SU-DHL-6 (cell line): ENCODE data around the gene INSM1.

Source experiments
- H2AFZ ChIP-seq: fragments of 200-600 bp; sonication (generic); 2 replicates; pipeline ENCODE4 v1.6.1; 2014; ENCODE audit warnings: low read depth, mild to moderate bottlenecking, moderate library complexity, mixed read lengths, antibody characterized with exemption, low read length; ENCODE audit not compliant: severe bottlenecking
- H3F3A ChIP-seq: fragments of 200-600 bp; shearing (Covaris generic); 2 replicates; pipeline ENCODE4 v1.6.0; 2016; ENCODE audit warnings: antibody characterized with exemption, mild to moderate bottlenecking; ENCODE audit not compliant: insufficient read depth
- H3K27ac ChIP-seq: fragments of 200-600 bp; sonication (generic); 2 replicates; pipeline ENCODE4 v1.5.1; 2016; ENCODE audit warnings: low read depth, mild to moderate bottlenecking, low read length, moderate library complexity, mixed read lengths
- H3K27me3 ChIP-seq: fragments of 200-600 bp; sonication (generic), shearing (Covaris generic); 2 replicates; pipeline ENCODE4 v1.6.0; 2014; ENCODE audit warnings: mild to moderate bottlenecking, low read length
- H3K36me3 ChIP-seq: fragments of 200-600 bp; sonication (generic); 2 replicates; pipeline ENCODE4 v1.6.1; 2014; ENCODE audit warnings: mild to moderate bottlenecking, low read length, mixed read lengths
- H3K4me2 ChIP-seq: fragments of 300-600, 200-600 bp; shearing (Covaris generic), sonication (generic); 2 replicates; pipeline ENCODE4 v1.6.0; 2014; ENCODE audit warnings: low read length, low read depth, mild to moderate bottlenecking; ENCODE audit not compliant: poor library complexity, severe bottlenecking
- H3K4me3 ChIP-seq: fragments of 200-600 bp; sonication (generic); 2 replicates; pipeline ENCODE4 v1.5.1; 2014; ENCODE audit warnings: antibody characterized with exemption, low read length, mild to moderate bottlenecking, mixed read lengths; ENCODE audit not compliant: insufficient read depth, poor library complexity, severe bottlenecking
- H3K79me2 ChIP-seq: fragments of 200-600 bp; sonication (generic); 2 replicates; pipeline ENCODE4 v1.6.1; 2014; ENCODE audit warnings: mild to moderate bottlenecking, low read length, moderate library complexity; ENCODE audit not compliant: insufficient read depth
- H3K9ac ChIP-seq: fragments of 200-600 bp; sonication (generic); 2 replicates; pipeline ENCODE4 v1.7.0; 2014; ENCODE audit warnings: mild to moderate bottlenecking, low read length
- H3K9me2 ChIP-seq: fragments of 200-600 bp; sonication (generic); replicated peaks from 2 replicates; pipeline ENCODE4 v1.6.1; 2014; ENCODE audit warnings: low read length; ENCODE audit not compliant: insufficient read depth
- H3K9me3 ChIP-seq: fragments of 200-600 bp; sonication (generic); 2 replicates; pipeline ENCODE4 v1.6.1; 2014; ENCODE audit warnings: low read length, mixed read lengths; ENCODE audit not compliant: insufficient read depth
- H4K20me1 ChIP-seq: fragments of 200-600 bp; sonication (generic); 2 replicates; pipeline ENCODE4 v1.6.1; 2014; ENCODE audit warnings: low read depth, mild to moderate bottlenecking, antibody characterized with exemption, low read length, moderate library complexity, mixed read lengths
- CTCF ChIP-seq: fragments of 200-600 bp; sonication (generic); IDR thresholded peaks from one replicate; pipeline ENCODE4 v1.5.1; 2017; ENCODE audit warnings: antibody characterized with exemption, mild to moderate bottlenecking, low read length, moderate library complexity; ENCODE audit not compliant: insufficient read depth, poor library complexity, severe bottlenecking
- EZH2phosphoT487 ChIP-seq: fragments of 200-600 bp; sonication (generic), shearing (Covaris generic); conservative IDR thresholded peaks from 2 replicates; pipeline ENCODE4 v1.6.1; 2018; ENCODE audit warnings: mild to moderate bottlenecking, antibody characterized with exemption, low read length, moderate library complexity, mixed read lengths

Gene INSM1

GRCh38 chr20:20342066-20342465 lies 25.8 kb upstream of the INSM1 start:
- no peak for TF ChIP-seq EZH2phosphoT487
- no peak for TF ChIP-seq CTCF
- no peak overlapping the region for H2AFZ ChIP-seq
- no peaks in the 10 kb centered on the region for H3K27me3 ChIP-seq
- H3K36me3 ChIP-seq, result no peaks in the 10 kb centered on the region
- no peaks in the 10 kb centered on the region for H3K79me2 ChIP-seq
- no peaks in the 10 kb centered on the region for H3K9me2 ChIP-seq
- no peak overlapping the region for H3K4me2 ChIP-seq
- H4K20me1 ChIP-seq, result no peaks in the 10 kb centered on the region
- H3K27ac ChIP-seq, result no peak overlapping the region
- H3K4me3 ChIP-seq, result no peak overlapping the region
- no peak overlapping the region for H3K9ac ChIP-seq
- H3F3A ChIP-seq, result no peaks in the 10 kb centered on the region
- H3K9me3 ChIP-seq, result no peaks in the 10 kb centered on the region

GRCh38 chr20:20343932-20344331 lies 24.0 kb upstream of the INSM1 start:
- Histone ChIP-seq H3K9me3 (no peaks in the 10 kb centered on the region), H3K9me2 (no peaks in the 10 kb centered on the region), H3K27me3 (no peaks in the 10 kb centered on the region), H3F3A (no peaks in the 10 kb centered on the region), H2AFZ (no peak overlapping the region), H3K36me3 (no peaks in the 10 kb centered on the region), H3K27ac (no peak overlapping the region), H3K9ac (no peak overlapping the region), H3K79me2 (no peaks in the 10 kb centered on the region), H4K20me1 (no peaks in the 10 kb centered on the region), H3K4me2 (no peak overlapping the region), H3K4me3 (no peak overlapping the region)
- TF ChIP-seq EZH2phosphoT487 (no peak), CTCF (no peak)

GRCh38 chr20:20344476-20344875 lies 23.4 kb upstream of the INSM1 start:
- Histone ChIP-seq H3K4me2 (no peak overlapping the region), H3K79me2 (no peaks in the 10 kb centered on the region), H3F3A (no peaks in the 10 kb centered on the region), H4K20me1 (no peaks in the 10 kb centered on the region), H2AFZ (no peak overlapping the region), H3K9me2 (no peaks in the 10 kb centered on the region), H3K4me3 (no peak overlapping the region), H3K9ac (no peak overlapping the region), H3K36me3 (no peaks in the 10 kb centered on the region), H3K27ac (no peak overlapping the region), H3K27me3 (no peaks in the 10 kb centered on the region), H3K9me3 (no peaks in the 10 kb centered on the region)
- no peak for TF ChIP-seq CTCF
- no peak for TF ChIP-seq EZH2phosphoT487
